Osteocyte (in vitro differentiated cells): ENCODE measurements around the gene FRMD4B. TPM values are rescaled to one million over a fixed set of nuclear protein-coding genes. Genes with fewer than 3 reads are reported as not detected.

Source experiments
- DNase-seq: peaks from one replicate; pipeline ENCODE4 v3.0.0; 2021; ENCODE audit warnings: mixed read lengths; ENCODE audit not compliant: unreplicated experiment; ENCODE audit errors: extremely low spot score
- H3K27ac Mint-ChIP-seq: one replicate; pipeline ENCODE4 v1.8.0; 2021; ENCODE audit warnings: mild to moderate bottlenecking, mixed read lengths; ENCODE audit not compliant: unreplicated experiment
- H3K27me3 Mint-ChIP-seq: one replicate; pipeline ENCODE4 v1.8.0; 2021; ENCODE audit warnings: mixed read lengths; ENCODE audit not compliant: unreplicated experiment
- H3K36me3 Mint-ChIP-seq: one replicate; pipeline ENCODE4 v1.8.0; 2021; ENCODE audit warnings: mixed read lengths; ENCODE audit not compliant: unreplicated experiment
- H3K4me1 Mint-ChIP-seq: one replicate; pipeline ENCODE4 v1.8.0; 2021; ENCODE audit warnings: mixed read lengths; ENCODE audit not compliant: unreplicated experiment
- H3K4me3 Mint-ChIP-seq: one replicate; pipeline ENCODE4 v1.8.0; 2021; ENCODE audit warnings: mild to moderate bottlenecking, moderate library complexity, mixed read lengths; ENCODE audit not compliant: unreplicated experiment
- H3K9me3 Mint-ChIP-seq: one replicate; pipeline ENCODE4 v1.8.0; 2021; ENCODE audit warnings: mixed read lengths; ENCODE audit not compliant: unreplicated experiment
- CTCF ChIP-seq: fragments of 200-600 bp; sonication (generic); IDR thresholded peaks from 2 replicates; pipeline ENCODE4 v1.5.0; 2021; ENCODE audit warnings: antibody characterized with exemption, mild to moderate bottlenecking, moderate library complexity
- total RNA-seq: library from RNA; stranded (reverse); gene quantifications from 2 replicates; pipeline ENCODE4 v1.2.1, GENCODE V29; 2021

The FRMD4B gene
- total RNA-seq, 1 donor from 2014 or later: 1.3 TPM

- peak overlapping the region; percentile 13 for H3K27ac Mint-ChIP-seq
- no peak overlapping the region for H3K4me3 Mint-ChIP-seq
- DNase-seq: no peak
- H3K36me3 Mint-ChIP-seq: no peaks in the 10 kb centered on the region
- no peaks in the 10 kb centered on the region for H3K9me3 Mint-ChIP-seq
- peaks cover 19% of the 10 kb centered on the region for H3K4me1 Mint-ChIP-seq
- no peaks in the 10 kb centered on the region for H3K27me3 Mint-ChIP-seq
- no peak for TF ChIP-seq CTCF
Measured at GRCh38 chr3:69377262-69377661, 8.6 kb downstream of the FRMD4B start.

- peaks cover 19% of the 10 kb centered on the region for H3K4me1 Mint-ChIP-seq
- H3K27ac Mint-ChIP-seq: peak overlapping the region; percentile 52
- H3K4me3 Mint-ChIP-seq: peak overlapping the region; percentile 2
- no peaks in the 10 kb centered on the region for H3K27me3 Mint-ChIP-seq
- H3K9me3 Mint-ChIP-seq: no peaks in the 10 kb centered on the region
- no peak for TF ChIP-seq CTCF
- DNase-seq: no peak
- H3K36me3 Mint-ChIP-seq: no peaks in the 10 kb centered on the region
Measured at GRCh38 chr3:69376731-69377130, 9.2 kb downstream of the FRMD4B start.

- no peak overlapping the region for H3K4me3 Mint-ChIP-seq
- H3K9me3 Mint-ChIP-seq: no peaks in the 10 kb centered on the region
- DNase-seq: no peak
- H3K27me3 Mint-ChIP-seq: no peaks in the 10 kb centered on the region
- TF ChIP-seq CTCF: no peak
- peaks cover 44% of the 10 kb centered on the region for H3K4me1 Mint-ChIP-seq
- H3K27ac Mint-ChIP-seq: no peak overlapping the region
- no peaks in the 10 kb centered on the region for H3K36me3 Mint-ChIP-seq
Measured at GRCh38 chr3:69371816-69372215, 14.1 kb downstream of the FRMD4B start.

GRCh38 chr3:69370901-69371301 lies 15.0 kb downstream of the FRMD4B start:
- no peak for DNase-seq
- no peaks in the 10 kb centered on the region for H3K9me3 Mint-ChIP-seq
- no peaks in the 10 kb centered on the region for H3K27me3 Mint-ChIP-seq
- peaks cover 37% of the 10 kb centered on the region for H3K4me1 Mint-ChIP-seq
- H3K4me3 Mint-ChIP-seq: no peak overlapping the region
- H3K27ac Mint-ChIP-seq: peak overlapping the region; percentile 80
- H3K36me3 Mint-ChIP-seq: no peaks in the 10 kb centered on the region
- TF ChIP-seq CTCF: no peak

- Mint-ChIP-seq H3K27me3 (no peaks in the 10 kb centered on the region), H3K27ac (peak overlapping the region; percentile 80), H3K36me3 (no peaks in the 10 kb centered on the region), H3K4me1 (peaks cover 32% of the 10 kb centered on the region), H3K9me3 (no peaks in the 10 kb centered on the region), H3K4me3 (peak overlapping the region; percentile 22)
- DNase-seq: no peak
- no peak for TF ChIP-seq CTCF
Measured at GRCh38 chr3:69370156-69370883, 15.6 kb downstream of the FRMD4B start.
